K562 (cell line): ENCODE results near the gene PTTG1IP. TPM values are rescaled to one million over a fixed set of nuclear protein-coding genes. Genes with fewer than 3 reads are reported as not detected.

ENCODE experiments used
- E2F5 ChIP-seq: sonication (generic); formaldehyde crosslinking; IDR thresholded peaks from 2 replicates; pipeline ENCODE4 v1.8.0; 2022; ENCODE audit warnings: mild to moderate bottlenecking, missing genetic modification reagents
- E2F8 ChIP-seq: fragments of 450-650 bp; IDR thresholded peaks from 2 replicates; pipeline ENCODE4 v1.7.1; 2018; ENCODE audit warnings: mild to moderate bottlenecking, low read depth; ENCODE audit not compliant: partially characterized antibody
- FOXO4 ChIP-seq: fragments of 450-650 bp; formaldehyde crosslinking; IDR thresholded peaks from 2 replicates; pipeline ENCODE4 v1.4.0; 2020; ENCODE audit warnings: mild to moderate bottlenecking, moderate library complexity
- GTF2F1 ChIP-seq: IDR thresholded peaks from 2 replicates; pipeline ENCODE4 v1.6.1; 2011; ENCODE audit warnings: low read depth, low read length, improper control_type of control experiment
- MGA ChIP-seq: fragments of 450-650 bp; IDR thresholded peaks from 2 replicates; pipeline ENCODE4 v1.6.1; 2016; ENCODE audit warnings: mild to moderate bottlenecking, moderate library complexity
- NRF1 ChIP-seq, 2 experiments: fragments of 450-650 bp; IDR thresholded peaks in 1 of 2; conservative IDR thresholded peaks in 1 of 2; 2 replicates each; pipeline ENCODE4 v1.6.1; 2014; ENCODE audit warnings: mild to moderate bottlenecking in 2 of 2
- TEAD2 ChIP-seq: fragments of 450-650 bp; IDR thresholded peaks from 2 replicates; pipeline ENCODE4 v1.6.1; 2016; ENCODE audit warnings: missing genetic modification characterization, control low read depth, missing compliant biosample characterization
- ZNF24 ChIP-seq: fragments of 450-650 bp; IDR thresholded peaks from 2 replicates; pipeline ENCODE4 v1.6.1; 2016
- ZNF507 ChIP-seq: conservative IDR thresholded peaks from 2 replicates; pipeline ENCODE4 v1.6.1; 2017; ENCODE audit warnings: missing genetic modification characterization, missing compliant biosample characterization
- ZNF696 ChIP-seq: fragments of 250-450 bp; sonication (Bioruptor Pico); conservative IDR thresholded peaks from 2 replicates; pipeline ENCODE4 v1.4.0; 2020; ENCODE audit warnings: mild to moderate bottlenecking, moderate library complexity
- polyA plus RNA-seq, 8 experiments: library from polyadenylated mRNA; depleted of rRNA in 4 of 8; stranded (reverse) in 5 of 8; unstranded in 3 of 8; fragments of >200 nt; fragmentation: Nextera tagmentation in 2 of 8; fragmentation: Illumina TruSeq in 1 of 8; extraction: Ambion mirVana in 2 of 8; extraction: Trizol in 1 of 8; gene quantifications; 2 replicates each; pipeline versions ENCODE4 v1.2.1 to v1.2.3, GENCODE V29; 2011 to 2014; ENCODE audit warnings: inconsistent platforms in 1 of 8, missing spikeins in 1 of 8
- total RNA-seq, 7 experiments: library from RNA; depleted of rRNA in 6 of 7; stranded (reverse); fragments of >200 nt in 6 of 7; fragmentation: Illumina TruSeq in 2 of 7; extraction: Trizol in 2 of 7; gene quantifications; 2 replicates each; pipeline versions ENCODE4 v1.2.1 to v1.2.3, GENCODE V29; 2011 to 2021; ENCODE audit warnings: low replicate concordance in 1 of 7

Gene PTTG1IP
- total and polyA plus RNA-seq, 9 of the 15 experiments (the other 6 are each of a cell fraction or from before 2014, with no cell fraction given) = 5.0 to 99.3 (median 82.4) TPM

- TF ChIP-seq E2F5 (CRISPR knock-in tag) (0 out of 2 replicates have a peak, but pooled peaks have one; percentile 18), ZNF696 (no peak), TEAD2 (tag) (no peak), E2F8 (peak; percentile 70), ZNF24 (peak; percentile 76), FOXO4 (CRISPR knock-in tag) (no peak), NRF1 (conservative IDR thresholded peaks at IDR 0.05 in 1 of 2, IDR thresholded peaks at IDR 0.05 in 1 of 2) (peak; percentile 89 to 91), ZNF507 (tag) (no peak), MGA (peak; percentile 98), GTF2F1 (no peak)
Observed at GRCh38 chr21:44854664-44855446, 18.6 kb downstream of the PTTG1IP start (continued).
